GM18861 (cell line): ENCODE results near the gene PACSIN1.

Source experiments
- ATAC-seq: cut with Tn5 transposase; IDR thresholded peaks from one replicate; pipeline ENCODE4 v1.9.1; 2021; ENCODE audit not compliant: unreplicated experiment

The PACSIN1 gene

GRCh38 chr6:34514112-34514511 lies 48.2 kb downstream of the PACSIN1 start:
- ATAC-seq = no peak

GRCh38 chr6:34514593-34515472 lies 49.0 kb downstream of the PACSIN1 start:
- ATAC-seq = no peak

GRCh38 chr6:34515473-34516387 lies 49.9 kb downstream of the PACSIN1 start:
- no peak for ATAC-seq

GRCh38 chr6:34516391-34517324 lies 50.8 kb downstream of the PACSIN1 start:
- no peak for ATAC-seq

GRCh38 chr6:34517461-34517881 lies 51.6 kb downstream of the PACSIN1 start:
- ATAC-seq = no peak

- no peak for ATAC-seq
These were observed 52.1 kb downstream of the PACSIN1 start for GRCh38 chr6:34517966-34518365.

GRCh38 chr6:34518669-34519365 lies 52.9 kb downstream of the PACSIN1 start:
- ATAC-seq = no peak

- ATAC-seq = no peak
These were observed 54.2 kb downstream of the PACSIN1 start for GRCh38 chr6:34519971-34520644.

- no peak for ATAC-seq
These were observed 55.0 kb downstream of the PACSIN1 start for GRCh38 chr6:34520645-34521462.

GRCh38 chr6:34521463-34522285 lies 55.8 kb downstream of the PACSIN1 start:
- no peak for ATAC-seq

GRCh38 chr6:34522761-34523160 lies 56.9 kb downstream of the PACSIN1 start:
- no peak for ATAC-seq

GRCh38 chr6:34523441-34524206 lies 57.7 kb downstream of the PACSIN1 start:
- ATAC-seq = no peak

GRCh38 chr6:34524499-34524898 lies 58.6 kb downstream of the PACSIN1 start:
- no peak for ATAC-seq

- ATAC-seq = no peak
These were observed 59.1 kb downstream of the PACSIN1 start for GRCh38 chr6:34524971-34525370.

- no peak for ATAC-seq
These were observed 59.7 kb downstream of the PACSIN1 start for GRCh38 chr6:34525431-34526175.

- no peak for ATAC-seq
These were observed 60.5 kb downstream of the PACSIN1 start for GRCh38 chr6:34526241-34526972.
